GM19438 (cell line): ENCODE measurements around the gene POU2F2.

Experiments used
- ATAC-seq: cut with Tn5 transposase; IDR thresholded peaks from one replicate; pipeline ENCODE4 v1.9.1; 2021; ENCODE audit warnings: low read depth; ENCODE audit not compliant: unreplicated experiment

POU2F2 gene

DNA sequence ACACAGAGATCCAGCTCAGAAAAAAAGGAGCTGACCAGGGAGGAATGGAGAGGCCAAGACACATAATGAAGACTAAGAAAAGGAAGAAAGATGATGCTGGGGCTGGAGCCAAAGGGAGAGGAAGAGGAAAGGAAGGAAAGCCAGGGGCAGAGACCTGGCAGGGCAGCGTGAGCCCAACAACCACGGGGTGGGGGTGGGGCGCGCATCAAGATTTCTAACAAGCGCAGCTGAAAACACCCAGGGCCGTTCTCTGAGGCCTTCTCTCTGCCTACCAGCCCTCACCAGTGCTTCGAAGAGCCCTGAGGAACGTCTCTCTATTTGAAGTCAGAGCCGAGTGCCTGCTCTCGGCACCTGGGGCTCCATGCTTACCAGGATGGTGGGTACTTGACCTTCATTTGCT lies 23.6 kb upstream of the POU2F2 start:
- no peak for ATAC-seq

DNA sequence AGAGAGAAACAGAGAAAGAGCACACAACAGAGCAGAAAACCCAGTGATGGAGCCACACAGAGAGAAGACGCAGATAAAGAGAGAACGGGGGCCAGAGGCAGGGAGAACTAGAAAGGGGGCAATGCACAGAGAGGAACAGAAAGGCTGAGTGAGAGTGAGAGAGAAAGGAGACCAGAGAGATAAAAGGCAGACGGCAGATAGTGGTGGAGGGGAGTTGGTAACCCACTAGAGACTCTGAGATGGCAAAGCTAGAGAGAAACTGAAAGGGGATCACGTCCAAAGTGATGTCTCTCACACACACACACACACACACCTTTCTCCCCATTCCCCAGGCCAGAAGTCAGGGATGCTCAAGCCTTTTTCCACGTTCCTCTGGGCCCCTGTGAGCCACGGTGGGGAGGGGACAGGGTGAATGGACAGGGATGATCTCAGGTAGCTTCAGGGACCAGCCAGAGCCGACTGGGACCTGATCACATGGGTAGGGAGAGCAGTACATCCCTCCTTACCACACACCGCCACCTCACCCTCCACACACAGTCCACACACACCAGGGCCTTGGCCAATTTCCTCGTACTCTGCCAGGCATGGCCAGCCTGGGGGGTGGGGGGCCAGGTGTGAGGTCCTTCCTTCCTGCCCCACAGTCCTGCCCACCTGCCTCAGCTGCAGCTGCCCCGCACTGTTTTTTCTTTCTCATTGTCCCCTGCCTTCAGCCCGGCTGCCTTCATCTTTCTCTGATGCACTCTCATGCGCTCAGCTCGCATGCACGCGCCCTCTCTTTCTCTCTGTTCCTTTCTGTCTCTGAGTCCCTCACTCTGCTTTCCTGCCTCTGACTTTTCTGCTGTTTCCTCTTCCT lies 22.5 kb upstream of the POU2F2 start:
- ATAC-seq: no peak

- ATAC-seq: no peak
These were observed 21.6 kb upstream of the POU2F2 start for GRCh38 chr19:42153672-42154433.

- no peak for ATAC-seq
These were observed 20.8 kb upstream of the POU2F2 start for GRCh38 chr19:42152910-42153671.

- ATAC-seq: no peak
These were observed 19.8 kb upstream of the POU2F2 start for GRCh38 chr19:42151782-42152684.

DNA sequence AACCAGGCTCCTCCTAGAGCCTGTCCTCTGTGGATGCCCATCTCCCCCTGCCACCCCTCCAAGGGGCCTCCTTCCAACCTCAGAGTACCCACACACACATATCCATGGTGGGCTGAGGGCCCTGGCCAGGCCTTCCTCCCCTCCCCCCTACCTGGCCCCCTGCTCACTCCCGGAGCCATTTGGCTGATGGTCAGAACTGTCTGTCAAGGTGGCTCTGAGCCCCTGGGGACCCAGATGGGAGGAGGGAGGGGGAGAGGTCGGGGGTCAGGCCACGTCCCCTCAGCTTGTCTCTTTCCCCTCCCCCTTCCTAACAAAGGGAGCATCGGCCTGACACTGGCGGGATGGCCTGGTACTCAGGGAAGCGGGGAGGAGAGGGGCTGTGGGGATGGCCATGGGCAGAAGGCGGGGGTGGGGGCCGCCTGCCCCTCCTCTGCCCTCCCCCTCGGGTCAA lies 18.7 kb upstream of the POU2F2 start:
- ATAC-seq: no peak

DNA sequence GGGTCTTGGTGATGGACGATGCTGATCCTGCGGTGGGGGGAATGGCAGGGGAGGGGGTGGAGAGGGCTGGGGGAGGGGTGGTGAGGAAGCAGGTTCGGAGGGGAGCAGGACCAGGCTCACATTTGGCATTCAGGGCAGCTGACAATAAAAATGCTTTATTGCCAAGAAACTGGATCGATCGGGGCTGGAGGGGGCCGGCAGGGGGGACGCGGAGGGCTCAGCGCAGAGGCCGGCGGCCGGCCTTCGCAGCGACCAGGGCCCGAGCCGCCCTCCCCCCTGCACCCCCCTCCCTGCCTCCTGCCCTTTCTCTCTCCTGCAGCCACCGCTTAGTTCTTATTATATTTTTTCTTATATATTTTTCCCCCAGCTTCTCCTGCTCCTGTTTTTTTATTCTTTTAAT lies 18.1 kb upstream of the POU2F2 start:
- ATAC-seq: no peak

GRCh38 chr19:42149447-42150202 lies 17.4 kb upstream of the POU2F2 start:
- no peak for ATAC-seq

- ATAC-seq: no peak
These were observed 16.0 kb upstream of the POU2F2 start for GRCh38 chr19:42148266-42148665.

DNA sequence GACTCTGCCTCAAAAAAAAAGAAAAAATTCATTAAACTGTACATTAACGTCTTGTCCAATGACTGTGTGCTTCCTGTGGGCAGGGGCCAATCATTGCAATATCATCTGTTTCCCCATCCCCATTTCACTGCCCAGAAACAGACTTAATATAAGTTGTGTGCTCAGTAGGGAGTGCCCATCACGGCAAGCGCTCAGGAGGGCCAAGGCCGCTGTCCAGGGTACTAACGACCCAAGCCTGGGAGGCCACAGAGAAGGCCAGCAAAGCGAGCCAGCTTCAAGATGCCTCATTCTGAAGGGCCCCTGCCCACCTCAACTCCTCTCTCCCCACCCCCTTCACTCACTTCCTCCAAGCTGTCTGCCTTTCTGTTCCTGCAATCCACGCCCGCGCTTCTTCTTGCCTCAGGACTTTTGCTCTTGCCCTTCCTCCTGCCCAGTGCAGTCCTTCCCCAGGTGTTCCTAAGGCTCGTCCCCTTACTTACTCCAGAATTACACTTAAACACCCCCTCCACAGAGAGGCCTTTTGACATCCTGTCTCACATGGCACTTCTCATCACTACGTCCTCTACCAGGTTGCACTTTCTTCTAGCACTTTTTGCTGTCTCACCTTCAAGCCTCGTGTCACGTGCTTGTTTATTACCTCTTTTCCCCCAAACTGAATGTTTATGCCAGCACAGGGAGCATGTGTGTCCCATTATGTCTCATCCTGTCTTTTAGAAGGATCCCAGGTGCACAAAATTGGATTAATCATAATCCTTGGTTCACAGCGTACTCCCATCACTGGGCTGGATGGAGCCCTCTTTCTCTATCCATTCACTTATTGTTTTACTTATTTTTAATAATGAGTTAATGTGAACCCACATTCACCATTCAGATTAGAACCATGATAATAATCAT lies 11.3 kb upstream of the POU2F2 start:
- no peak for ATAC-seq

- ATAC-seq: no peak
These were observed 8.0 kb upstream of the POU2F2 start for GRCh38 chr19:42140125-42140754.

DNA sequence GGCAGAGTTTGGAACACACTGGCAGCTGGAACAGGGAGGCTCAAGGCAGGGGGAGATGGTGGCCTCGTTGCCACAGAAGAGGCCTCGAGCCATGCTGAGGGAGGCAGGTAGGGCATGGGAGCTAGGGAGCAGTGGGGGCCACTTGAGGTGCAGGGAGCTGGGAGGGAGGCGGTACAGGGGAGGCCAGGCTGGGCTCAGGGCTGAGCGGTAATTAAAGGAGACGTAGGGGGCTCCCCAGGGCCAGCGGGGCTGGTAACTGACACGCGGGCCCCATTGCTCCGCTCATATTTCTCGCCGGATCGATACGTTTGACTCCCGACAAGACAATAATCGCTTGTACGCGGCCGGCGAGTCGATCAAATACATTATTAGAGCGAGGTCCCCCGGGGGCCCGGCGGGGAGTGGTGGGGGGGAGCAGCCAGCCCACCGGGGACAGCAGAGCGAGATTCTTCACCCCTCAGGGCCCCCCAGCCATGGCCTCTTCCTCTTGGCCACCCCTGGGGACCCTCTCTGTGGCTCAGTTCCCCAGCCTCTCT lies 2.4 kb upstream of the POU2F2 start:
- no peak for ATAC-seq

GRCh38 chr19:42132851-42133528 lies 744 bp upstream of the POU2F2 start:
- no peak for ATAC-seq

DNA sequence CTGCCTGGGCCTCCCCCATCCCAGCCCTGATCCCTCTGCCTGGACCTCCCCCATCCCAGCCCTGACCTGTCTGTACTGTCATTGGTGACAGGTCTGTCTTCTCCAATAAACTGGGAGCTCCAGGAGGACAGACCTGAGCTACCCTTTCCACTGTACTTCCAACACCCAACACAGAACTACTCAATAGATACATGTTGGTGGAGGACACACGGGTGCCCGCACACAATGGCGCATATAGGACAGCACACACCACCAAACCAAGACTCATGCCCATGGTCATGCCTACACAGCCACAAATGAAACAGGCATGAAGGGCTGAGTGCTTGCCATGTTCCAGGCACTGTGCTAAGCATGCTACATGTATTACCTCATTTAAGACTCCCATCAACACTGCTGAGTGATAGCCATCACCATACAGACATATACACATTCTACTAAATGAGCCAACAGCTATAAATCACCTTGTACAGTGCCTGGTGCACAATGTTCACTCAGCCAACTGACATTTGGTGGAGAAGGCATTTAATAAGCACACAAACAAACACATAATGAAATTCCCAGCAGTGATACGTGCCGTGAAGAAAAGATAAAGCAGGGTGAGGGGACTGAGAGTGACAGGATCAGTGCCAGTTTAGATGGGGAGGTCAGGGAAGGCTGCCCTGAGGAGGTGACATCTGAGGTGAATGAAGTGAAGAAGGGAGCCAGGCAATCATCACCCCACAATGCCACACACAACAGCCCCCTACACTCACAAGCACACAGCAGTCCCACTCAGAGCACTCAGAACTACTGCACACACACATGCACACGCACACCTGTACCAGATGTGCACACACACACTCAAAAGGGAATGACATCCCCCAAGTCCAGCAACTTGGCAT lies 857 bp downstream of the POU2F2 start:
- no peak for ATAC-seq

- no peak for ATAC-seq
These were observed 2.0 kb downstream of the POU2F2 start for GRCh38 chr19:42130254-42130573.
